Measurements from ENCODE around the gene TRIP10.
"Not testable (repeated sequence)": the region's sequence is repeated elsewhere in the genome, so short reads cannot be mapped to it uniquely, and the experiment has no call there.

Gene TRIP10

GRCh38 chr19:6706633-6706958, 32.9 kb upstream of the TRIP10 start:
- TF ChIP-seq ZNF274 (IDR thresholded peaks at IDR 0.05; ENCODE audit: low read depth, low read length) (no peak), YY1 (IDR thresholded peaks at IDR 0.05; ENCODE audit: insufficient read depth, insufficient read length) (no peak), SUZ12 (IDR thresholded peaks at IDR 0.05; ENCODE audit: extremely low read depth, insufficient read depth, insufficient read length) (no peak)
- H3K36me3 ChIP-seq (ENCODE audit: insufficient read depth, insufficient read length, low read length) = peaks cover under 1% of the 10 kb centered on the region
- no peak overlapping the region for H3K4me3 ChIP-seq (ENCODE audit: insufficient read length, low read depth)
- peaks cover 4% of the 10 kb centered on the region for H3K27me3 ChIP-seq (ENCODE audit: insufficient read depth, insufficient read length)
- H3K4me1 ChIP-seq (ENCODE audit: insufficient read depth, insufficient read length) = peaks cover 7% of the 10 kb centered on the region
- H3K9ac ChIP-seq (ENCODE audit: insufficient read length, low read depth) = no peak overlapping the region
- no peaks in the 10 kb centered on the region for H3K9me3 ChIP-seq (ENCODE audit: insufficient read depth, low read length)
- no peak for DNase-seq (ENCODE audit: low read depth, low spot score)

DNA sequence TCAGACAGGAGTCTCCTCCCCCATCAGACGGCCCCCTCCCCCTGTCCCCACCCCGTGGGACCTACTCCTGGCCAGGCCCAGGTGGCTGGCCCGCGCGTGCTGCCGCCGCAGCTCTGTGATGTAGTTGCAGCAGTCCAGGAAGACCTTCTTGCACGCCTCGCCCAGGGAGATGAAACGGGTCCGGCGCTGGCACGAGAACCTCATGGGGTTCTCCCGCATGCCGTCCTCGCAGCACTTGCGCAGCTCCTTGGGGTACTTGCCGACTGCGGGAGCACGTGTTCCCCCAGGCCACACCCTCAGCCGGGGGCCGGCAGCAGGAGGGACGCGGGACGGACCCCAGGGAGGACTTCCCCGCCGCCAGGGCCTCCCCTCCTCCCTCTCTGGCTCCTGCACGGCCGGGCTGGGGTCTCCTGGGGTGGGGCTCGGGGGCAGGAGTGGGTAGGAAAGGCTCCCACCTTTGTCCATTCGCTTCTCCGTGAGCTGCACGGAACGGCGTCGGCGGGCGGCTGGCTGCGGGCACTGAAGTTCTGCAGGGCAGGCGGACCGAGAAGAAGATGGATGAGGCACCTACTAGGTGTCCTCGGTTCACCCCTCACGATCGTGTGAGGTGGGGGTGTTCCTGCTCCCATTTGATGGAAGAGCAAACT, 32.3 kb upstream of the TRIP10 start:
- no peaks in the 10 kb centered on the region for H3K9me3 ChIP-seq (ENCODE audit: insufficient read depth, low read length)
- H3K4me3 ChIP-seq (ENCODE audit: insufficient read length, low read depth) = no peak overlapping the region
- peaks cover 6% of the 10 kb centered on the region for H3K36me3 ChIP-seq (ENCODE audit: insufficient read depth, insufficient read length, low read length)
- H3K9ac ChIP-seq (ENCODE audit: insufficient read length, low read depth) = no peak overlapping the region
- DNase-seq (ENCODE audit: low read depth, low spot score) = no peak
- peaks cover 9% of the 10 kb centered on the region for H3K4me1 ChIP-seq (ENCODE audit: insufficient read depth, insufficient read length)
- no peak for TF ChIP-seq ZNF274 (IDR thresholded peaks at IDR 0.05; ENCODE audit: low read depth, low read length)
- no peak for TF ChIP-seq YY1 (IDR thresholded peaks at IDR 0.05; ENCODE audit: insufficient read depth, insufficient read length)
- TF ChIP-seq SUZ12 (IDR thresholded peaks at IDR 0.05; ENCODE audit: extremely low read depth, insufficient read depth, insufficient read length) = no peak
- peaks cover 4% of the 10 kb centered on the region for H3K27me3 ChIP-seq (ENCODE audit: insufficient read depth, insufficient read length)

- TF ChIP-seq YY1 (IDR thresholded peaks at IDR 0.05; ENCODE audit: insufficient read depth, insufficient read length) = no peak
- TF ChIP-seq ZNF274 (IDR thresholded peaks at IDR 0.05; ENCODE audit: low read depth, low read length) = no peak
- no peak for TF ChIP-seq SUZ12 (IDR thresholded peaks at IDR 0.05; ENCODE audit: extremely low read depth, insufficient read depth, insufficient read length)
- DNase-seq (ENCODE audit: low read depth, low spot score) = no peak
- Histone ChIP-seq H3K27me3 (ENCODE audit: insufficient read depth, insufficient read length) (peaks cover 4% of the 10 kb centered on the region), H3K9ac (ENCODE audit: insufficient read length, low read depth) (no peak overlapping the region), H3K36me3 (ENCODE audit: insufficient read depth, insufficient read length, low read length) (peaks cover 6% of the 10 kb centered on the region), H3K4me1 (ENCODE audit: insufficient read depth, insufficient read length) (peaks cover 9% of the 10 kb centered on the region), H3K9me3 (ENCODE audit: insufficient read depth, low read length) (no peaks in the 10 kb centered on the region), H3K4me3 (ENCODE audit: insufficient read length, low read depth) (no peak overlapping the region)
Observed at GRCh38 chr19:6707658-6708018, 31.8 kb upstream of the TRIP10 start.

DNA sequence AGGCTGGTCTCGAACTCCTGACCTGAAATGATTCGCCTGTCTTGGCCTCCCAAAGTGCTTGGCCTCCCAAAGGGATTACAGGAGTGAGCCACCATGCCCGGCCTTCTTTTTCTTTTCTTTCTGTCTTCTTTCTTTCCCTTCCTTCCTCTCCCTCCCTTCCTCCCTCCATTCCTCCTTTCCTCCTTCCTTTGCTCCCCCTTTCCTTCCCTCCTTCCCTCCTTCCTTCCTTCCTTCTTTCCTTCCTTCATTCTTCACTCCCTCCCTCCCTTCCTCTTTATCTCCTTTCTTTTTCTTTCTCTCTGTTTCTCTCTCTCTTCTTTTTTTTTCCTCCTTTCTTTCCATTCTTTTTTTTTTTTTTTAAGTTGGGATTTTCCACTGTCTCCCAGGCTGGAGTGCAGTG, 31.1 kb upstream of the TRIP10 start:
- no peak for DNase-seq (ENCODE audit: low read depth, low spot score)
- Histone ChIP-seq H3K9me3 (ENCODE audit: insufficient read depth, low read length) (no peaks in the 10 kb centered on the region), H3K4me3 (ENCODE audit: insufficient read length, low read depth) (no peak overlapping the region), H3K27me3 (ENCODE audit: insufficient read depth, insufficient read length) (peaks cover 4% of the 10 kb centered on the region), H3K36me3 (ENCODE audit: insufficient read depth, insufficient read length, low read length) (peaks cover 6% of the 10 kb centered on the region), H3K4me1 (ENCODE audit: insufficient read depth, insufficient read length) (peaks cover 9% of the 10 kb centered on the region), H3K9ac (ENCODE audit: insufficient read length, low read depth) (no peak overlapping the region)
- TF ChIP-seq ZNF274 (IDR thresholded peaks at IDR 0.05; ENCODE audit: low read depth, low read length) = no peak

DNA sequence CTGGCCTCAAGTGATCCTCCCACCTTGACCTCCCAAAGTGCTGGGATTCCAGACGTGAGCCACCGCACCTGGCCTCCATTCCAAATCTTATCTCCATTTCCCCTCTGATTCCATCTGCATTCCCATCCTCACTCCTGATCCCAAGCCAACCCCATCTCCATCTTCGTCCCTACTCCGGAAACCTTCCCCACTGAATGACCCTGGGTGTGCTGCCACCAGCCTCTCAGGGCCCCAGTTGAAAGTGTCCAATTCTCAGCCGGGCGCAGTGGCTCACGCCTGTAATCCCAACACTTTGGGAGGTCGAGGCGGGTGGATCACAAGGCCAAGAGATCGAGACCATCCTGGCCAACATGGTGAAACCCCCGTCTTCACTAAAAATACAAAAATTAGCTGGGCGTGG, 30.6 kb upstream of the TRIP10 start:
- not testable (repeated sequence) for DNase-seq (ENCODE audit: low read depth, low spot score); H3K4me1 ChIP-seq (ENCODE audit: insufficient read depth, insufficient read length); H3K9ac ChIP-seq (ENCODE audit: insufficient read length, low read depth); H3K27me3 ChIP-seq (ENCODE audit: insufficient read depth, insufficient read length); H3K4me3 ChIP-seq (ENCODE audit: insufficient read length, low read depth); H3K36me3 ChIP-seq (ENCODE audit: insufficient read depth, insufficient read length, low read length); H3K9me3 ChIP-seq (ENCODE audit: insufficient read depth, low read length)

GRCh38 chr19:6709549-6709948, 29.9 kb upstream of the TRIP10 start:
- H3K4me3 ChIP-seq (ENCODE audit: insufficient read length, low read depth) = no peak overlapping the region
- peaks cover 4% of the 10 kb centered on the region for H3K27me3 ChIP-seq (ENCODE audit: insufficient read depth, insufficient read length)
- no peaks in the 10 kb centered on the region for H3K9me3 ChIP-seq (ENCODE audit: insufficient read depth, low read length)
- peaks cover 6% of the 10 kb centered on the region for H3K36me3 ChIP-seq (ENCODE audit: insufficient read depth, insufficient read length, low read length)
- peaks cover 12% of the 10 kb centered on the region for H3K4me1 ChIP-seq (ENCODE audit: insufficient read depth, insufficient read length)
- DNase-seq (ENCODE audit: low read depth, low spot score) = no peak
- H3K9ac ChIP-seq (ENCODE audit: insufficient read length, low read depth) = no peak overlapping the region
- no peak for TF ChIP-seq SUZ12 (IDR thresholded peaks at IDR 0.05; ENCODE audit: extremely low read depth, insufficient read depth, insufficient read length)
- no peak for TF ChIP-seq ZNF274 (IDR thresholded peaks at IDR 0.05; ENCODE audit: low read depth, low read length)
- TF ChIP-seq YY1 (IDR thresholded peaks at IDR 0.05; ENCODE audit: insufficient read depth, insufficient read length) = no peak

- Histone ChIP-seq H3K9ac (ENCODE audit: insufficient read length, low read depth) (no peak overlapping the region), H3K4me1 (ENCODE audit: insufficient read depth, insufficient read length) (peaks cover 12% of the 10 kb centered on the region), H3K36me3 (ENCODE audit: insufficient read depth, insufficient read length, low read length) (peaks cover 6% of the 10 kb centered on the region), H3K27me3 (ENCODE audit: insufficient read depth, insufficient read length) (peaks cover 4% of the 10 kb centered on the region), H3K4me3 (ENCODE audit: insufficient read length, low read depth) (no peak overlapping the region), H3K9me3 (ENCODE audit: insufficient read depth, low read length) (no peaks in the 10 kb centered on the region)
- no peak for TF ChIP-seq ZNF274 (IDR thresholded peaks at IDR 0.05; ENCODE audit: low read depth, low read length)
- no peak for TF ChIP-seq YY1 (IDR thresholded peaks at IDR 0.05; ENCODE audit: insufficient read depth, insufficient read length)
- TF ChIP-seq SUZ12 (IDR thresholded peaks at IDR 0.05; ENCODE audit: extremely low read depth, insufficient read depth, insufficient read length) = no peak
- no peak for DNase-seq (ENCODE audit: low read depth, low spot score)
Observed at GRCh38 chr19:6710273-6711077, 29.0 kb upstream of the TRIP10 start.
